Astrocyte of the cerebellum (primary cell): ENCODE data around the gene NUP54.

Experiments
- DNase-seq: peaks from one replicate; pipeline ENCODE4 v3.0.0-alpha.2; 2011; ENCODE audit warnings: low read depth
- H3K4me3 ChIP-seq: 2 replicates; pipeline ENCODE4 v1.5.1; 2011; ENCODE audit warnings: mild to moderate bottlenecking, low read depth, low read length, moderate library complexity
- CTCF ChIP-seq: IDR thresholded peaks from 2 replicates; pipeline ENCODE4 v1.5.1; 2012; ENCODE audit warnings: low read length, low read depth, moderate library complexity, mild to moderate bottlenecking; ENCODE audit errors: missing control alignments
- in situ Hi-C: cut with HindIII; loops from 2 replicates; pipeline ENCODE4 v1.10.0; 2017; ENCODE audit warnings: low sequenced_read_pairs

Gene NUP54

DNA sequence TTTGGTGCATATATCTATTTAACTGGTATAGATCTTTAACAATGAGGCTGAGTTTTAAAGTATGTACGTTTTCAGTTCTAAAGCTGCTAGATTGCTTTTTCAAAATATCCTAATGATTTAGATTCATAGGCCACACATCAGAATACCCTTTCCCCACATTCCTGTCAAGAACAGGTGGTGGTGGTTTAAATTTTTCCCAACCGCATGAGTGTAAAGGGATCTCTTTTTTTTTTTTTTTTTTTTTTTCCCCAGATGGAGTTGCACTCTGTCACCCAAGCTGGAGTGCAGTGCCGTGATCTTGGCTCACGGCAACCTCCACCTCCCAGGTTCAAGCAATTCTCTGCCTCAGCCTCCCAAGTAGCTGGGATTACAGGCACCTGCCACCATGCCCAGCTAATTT is 28.0 kb downstream of the NUP54 start:
- no peak for DNase-seq
- in situ Hi-C loops, result no loop called here
- TF ChIP-seq CTCF, result no peak
- no peak overlapping the region for H3K4me3 ChIP-seq

GRCh38 chr4:76117536-76117935 is 30.7 kb downstream of the NUP54 start:
- in situ Hi-C loops, result no loop called here
- no peak for TF ChIP-seq CTCF
- no peak overlapping the region for H3K4me3 ChIP-seq
- DNase-seq, result no peak

DNA sequence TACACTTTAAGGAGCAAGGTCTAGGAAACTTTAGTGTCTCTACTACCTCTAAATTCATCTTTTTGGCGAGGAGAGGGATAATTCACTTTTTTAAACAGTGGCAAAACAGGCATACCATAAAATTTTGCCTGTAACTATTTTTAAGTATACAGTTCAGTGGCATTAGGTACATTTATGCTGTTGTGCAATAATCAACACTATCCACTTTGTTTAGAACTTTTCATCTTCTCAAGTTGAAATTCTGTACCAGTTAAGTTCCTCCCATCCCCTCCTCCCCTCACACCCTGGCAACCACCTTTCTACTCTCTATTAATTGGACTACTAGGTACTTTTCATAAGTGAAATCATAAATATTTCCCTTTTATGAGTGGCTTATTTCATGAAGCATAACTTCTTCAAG is 31.4 kb downstream of the NUP54 start:
- DNase-seq, result no peak
- in situ Hi-C loops, result no loop called here
- TF ChIP-seq CTCF, result no peak
- H3K4me3 ChIP-seq, result no peak overlapping the region

- TF ChIP-seq CTCF, result no peak
- DNase-seq, result no peak
- H3K4me3 ChIP-seq, result no peak overlapping the region
- in situ Hi-C loops, result no loop called here
Measured at GRCh38 chr4:76108467-76109181, 39.6 kb downstream of the NUP54 start.

GRCh38 chr4:76106442-76106841 is 41.8 kb downstream of the NUP54 start:
- in situ Hi-C loops, result no loop called here
- no peak for TF ChIP-seq CTCF
- DNase-seq, result no peak
- H3K4me3 ChIP-seq, result no peak overlapping the region

DNA sequence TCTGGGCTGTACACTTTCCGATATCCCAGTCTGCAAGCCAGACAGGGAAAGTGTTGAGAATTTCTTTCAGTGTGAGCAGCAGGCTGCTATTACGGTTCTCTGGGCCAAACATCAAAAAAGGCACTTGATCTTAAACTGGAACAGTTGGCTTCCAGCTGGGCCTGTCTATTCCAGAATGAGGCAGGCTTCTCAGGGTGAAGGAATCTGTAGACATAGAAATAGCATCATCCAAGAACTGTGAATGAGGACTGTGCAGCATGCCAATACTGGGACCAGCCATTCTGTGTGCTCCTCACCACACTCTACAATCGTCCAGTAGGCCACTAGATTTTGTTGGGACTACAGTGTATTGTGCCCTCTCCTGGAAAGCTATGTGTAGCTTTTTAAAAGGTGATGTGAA is 42.5 kb downstream of the NUP54 start:
- in situ Hi-C loops, result no loop called here
- TF ChIP-seq CTCF, result no peak
- no peak for DNase-seq
- H3K4me3 ChIP-seq, result no peak overlapping the region

DNA sequence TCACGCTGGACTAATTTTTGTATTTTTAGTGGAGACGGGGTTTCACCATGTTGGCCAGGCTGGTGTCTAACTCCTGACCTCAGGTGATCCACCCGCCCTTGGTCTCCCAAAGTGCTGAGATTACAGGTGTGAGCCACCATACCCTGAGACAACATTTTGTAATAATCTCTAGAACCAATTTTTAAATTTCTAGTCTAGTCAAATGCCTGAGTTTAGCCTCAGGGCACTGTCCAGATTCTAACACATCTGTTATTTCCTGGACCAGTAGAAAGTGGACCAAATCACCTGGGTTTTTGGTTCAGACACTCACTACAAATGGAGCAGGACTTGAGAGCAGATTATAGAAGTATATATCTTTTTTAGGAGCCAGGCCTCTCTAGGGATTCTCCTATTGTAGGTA is 52.1 kb downstream of the NUP54 start:
- in situ Hi-C loops, result no loop called here

More for the DNA sequence above, 52.1 kb downstream of the NUP54 start:
- H3K4me3 ChIP-seq, result no peak overlapping the region
- no peak for TF ChIP-seq CTCF
- no peak for DNase-seq
